GM12872 (cell line): ENCODE results near the gene NTHL1.

Experiments
- CTCF ChIP-seq: IDR thresholded peaks from 3 replicates; pipeline ENCODE4 v1.5.1; 2011; ENCODE audit warnings: low read depth, mild to moderate bottlenecking, low read length, moderate library complexity; ENCODE audit not compliant: insufficient read depth

Gene NTHL1

GRCh38 chr16:2025878-2026460, 21.7 kb downstream of the NTHL1 start:
- no peak for TF ChIP-seq CTCF

GRCh38 chr16:2025251-2025650, 22.4 kb downstream of the NTHL1 start:
- no peak for TF ChIP-seq CTCF

- TF ChIP-seq CTCF, result no peak
These were observed 23.6 kb downstream of the NTHL1 start for GRCh38 chr16:2024032-2024420.

- TF ChIP-seq CTCF, result peak; percentile 98
These were observed 24.3 kb downstream of the NTHL1 start for GRCh38 chr16:2023092-2024031.

- no peak for TF ChIP-seq CTCF
These were observed 24.9 kb downstream of the NTHL1 start for GRCh38 chr16:2022723-2023091.

- no peak for TF ChIP-seq CTCF
These were observed 27.5 kb downstream of the NTHL1 start for GRCh38 chr16:2019921-2020831.

- no peak for TF ChIP-seq CTCF
These were observed 28.1 kb downstream of the NTHL1 start, which contains the start of gene NPW for GRCh38 chr16:2019518-2019920. NPW (plus strand) TSS chr16:2019785.
